Measurements from ENCODE around the gene NPHP4. TPM values are rescaled to one million over a fixed set of nuclear protein-coding genes. Genes with fewer than 3 reads are reported as not detected.
A peak's percentile ranks its signal among the peaks of the same experiment; 100 is the strongest.

Gene NPHP4
- total and polyA plus RNA-seq, 5 donors from 2014 or later: 0.29 to 13.2 (median 0.80) TPM

- Mint-ChIP-seq H3K4me3 (no peak overlapping the region), H3K9me3 (peaks cover 0 to 2% (median 0%) of the 10 kb centered on the region in 7 donors), H3K27me3 (no peaks in the 10 kb centered on the region), H3K27ac (no peak overlapping the region), H3K36me3 (no peaks in the 10 kb centered on the region), H3K4me1 (no peaks in the 10 kb centered on the region)
- Histone ChIP-seq H3K4me3 (ENCODE audit: low read depth, low read length) (no peak overlapping the region), H3K27ac (ENCODE audit: insufficient read depth, low read length, poor library complexity, severe bottlenecking) (no peak overlapping the region), H3K36me3 (ENCODE audit: control insufficient read depth, insufficient read depth, low read length) (no peaks in the 10 kb centered on the region), H3K9me3 (ENCODE audit: control insufficient read depth in 2 of 2, low read length in 2 of 2) (no peaks in the 10 kb centered on the region), H3K27me3 (ENCODE audit: control insufficient read depth, insufficient read depth, low read length) (no peaks in the 10 kb centered on the region), H3K4me1 (ENCODE audit: control insufficient read depth, insufficient read depth, low read length, poor library complexity, severe bottlenecking) (no peaks in the 10 kb centered on the region)
- ATAC-seq (ENCODE audit: low read depth in 2 of 2): no peak
- DNase-seq: no peak
Observed at GRCh38 chr1:5840551-5841001, 151.6 kb downstream of the NPHP4 start.

GRCh38 chr1:5839881-5840550, 152.2 kb downstream of the NPHP4 start:
- Histone ChIP-seq H3K36me3 (ENCODE audit: control insufficient read depth, insufficient read depth, low read length) (no peaks in the 10 kb centered on the region), H3K9me3 (ENCODE audit: control insufficient read depth in 2 of 2, low read length in 2 of 2) (no peaks in the 10 kb centered on the region), H3K27ac (ENCODE audit: insufficient read depth, low read length, poor library complexity, severe bottlenecking) (no peak overlapping the region), H3K4me1 (ENCODE audit: control insufficient read depth, insufficient read depth, low read length, poor library complexity, severe bottlenecking) (no peaks in the 10 kb centered on the region), H3K27me3 (ENCODE audit: control insufficient read depth, insufficient read depth, low read length) (no peaks in the 10 kb centered on the region), H3K4me3 (ENCODE audit: low read depth, low read length) (no peak overlapping the region)
- Mint-ChIP-seq H3K4me3 (no peak overlapping the region), H3K4me1 (no peaks in the 10 kb centered on the region), H3K9me3 (peaks cover 0 to 2% (median 0%) of the 10 kb centered on the region in 7 donors), H3K36me3 (no peaks in the 10 kb centered on the region), H3K27ac (no peak overlapping the region), H3K27me3 (no peaks in the 10 kb centered on the region)
- no peak for ATAC-seq (ENCODE audit: low read depth in 2 of 2)
- DNase-seq: no peak

GRCh38 chr1:5839161-5839880, 152.9 kb downstream of the NPHP4 start:
- H3K9me3 ChIP-seq (ENCODE audit: control insufficient read depth in 2 of 2, low read length in 2 of 2): no peaks in the 10 kb centered on the region
- no peak overlapping the region for H3K27ac Mint-ChIP-seq
- H3K27me3 Mint-ChIP-seq: no peaks in the 10 kb centered on the region
- H3K4me3 ChIP-seq (ENCODE audit: low read depth, low read length): no peak overlapping the region
- H3K4me1 Mint-ChIP-seq: no peaks in the 10 kb centered on the region
- H3K4me3 Mint-ChIP-seq: no peak overlapping the region
- no peaks in the 10 kb centered on the region for H3K4me1 ChIP-seq (ENCODE audit: control insufficient read depth, insufficient read depth, low read length, poor library complexity, severe bottlenecking)
- H3K27me3 ChIP-seq (ENCODE audit: control insufficient read depth, insufficient read depth, low read length): no peaks in the 10 kb centered on the region
- ATAC-seq (ENCODE audit: low read depth in 2 of 2) (no peak), DNase-seq (no peak)
- no peaks in the 10 kb centered on the region for H3K36me3 ChIP-seq (ENCODE audit: control insufficient read depth, insufficient read depth, low read length)
- H3K9me3 Mint-ChIP-seq: peaks cover 0 to 2% (median 0%) of the 10 kb centered on the region in 7 donors
- H3K27ac ChIP-seq (ENCODE audit: insufficient read depth, low read length, poor library complexity, severe bottlenecking): no peak overlapping the region
- no peaks in the 10 kb centered on the region for H3K36me3 Mint-ChIP-seq

GRCh38 chr1:5837976-5838653, 154.1 kb downstream of the NPHP4 start:
- no peak overlapping the region for H3K4me3 Mint-ChIP-seq
- H3K36me3 Mint-ChIP-seq: no peaks in the 10 kb centered on the region
- H3K4me1 Mint-ChIP-seq: no peaks in the 10 kb centered on the region
- no peaks in the 10 kb centered on the region for H3K36me3 ChIP-seq (ENCODE audit: control insufficient read depth, insufficient read depth, low read length)
- no peak overlapping the region for H3K27ac Mint-ChIP-seq
- no peak overlapping the region for H3K4me3 ChIP-seq (ENCODE audit: low read depth, low read length)
- no peaks in the 10 kb centered on the region for H3K9me3 ChIP-seq (ENCODE audit: control insufficient read depth in 2 of 2, low read length in 2 of 2)
- H3K9me3 Mint-ChIP-seq: peaks cover 0 to 2% (median 0%) of the 10 kb centered on the region in 7 donors
- DNase-seq (no peak), ATAC-seq (ENCODE audit: low read depth in 2 of 2) (no peak)
- no peaks in the 10 kb centered on the region for H3K27me3 ChIP-seq (ENCODE audit: control insufficient read depth, insufficient read depth, low read length)
- no peaks in the 10 kb centered on the region for H3K4me1 ChIP-seq (ENCODE audit: control insufficient read depth, insufficient read depth, low read length, poor library complexity, severe bottlenecking)
- no peak overlapping the region for H3K27ac ChIP-seq (ENCODE audit: insufficient read depth, low read length, poor library complexity, severe bottlenecking)
- no peaks in the 10 kb centered on the region for H3K27me3 Mint-ChIP-seq

GRCh38 chr1:5836776-5837440, 155.3 kb downstream of the NPHP4 start:
- Histone ChIP-seq H3K4me1 (ENCODE audit: control insufficient read depth, insufficient read depth, low read length, poor library complexity, severe bottlenecking) (no peaks in the 10 kb centered on the region), H3K9me3 (ENCODE audit: control insufficient read depth in 2 of 2, low read length in 2 of 2) (no peaks in the 10 kb centered on the region), H3K4me3 (ENCODE audit: low read depth, low read length) (no peak overlapping the region), H3K27me3 (ENCODE audit: control insufficient read depth, insufficient read depth, low read length) (no peaks in the 10 kb centered on the region), H3K36me3 (ENCODE audit: control insufficient read depth, insufficient read depth, low read length) (no peaks in the 10 kb centered on the region), H3K27ac (ENCODE audit: insufficient read depth, low read length, poor library complexity, severe bottlenecking) (no peak overlapping the region)
- Mint-ChIP-seq H3K27ac (peak overlapping the region in 1 of 3 donors; percentile 11), H3K4me3 (no peak overlapping the region), H3K4me1 (no peaks in the 10 kb centered on the region), H3K36me3 (no peaks in the 10 kb centered on the region), H3K27me3 (no peaks in the 10 kb centered on the region), H3K9me3 (peaks cover 0 to 2% (median 0%) of the 10 kb centered on the region in 7 donors)
- DNase-seq: no peak
- no peak for ATAC-seq (ENCODE audit: low read depth in 2 of 2)

GRCh38 chr1:5835179-5835562, 157.1 kb downstream of the NPHP4 start:
- no peaks in the 10 kb centered on the region for H3K27me3 Mint-ChIP-seq
- no peak overlapping the region for H3K4me3 Mint-ChIP-seq
- H3K4me1 ChIP-seq (ENCODE audit: control insufficient read depth, insufficient read depth, low read length, poor library complexity, severe bottlenecking): no peaks in the 10 kb centered on the region
- no peaks in the 10 kb centered on the region for H3K27me3 ChIP-seq (ENCODE audit: control insufficient read depth, insufficient read depth, low read length)
- no peaks in the 10 kb centered on the region for H3K9me3 ChIP-seq (ENCODE audit: control insufficient read depth in 2 of 2, low read length in 2 of 2)
- H3K36me3 Mint-ChIP-seq: no peaks in the 10 kb centered on the region
- H3K4me3 ChIP-seq (ENCODE audit: low read depth, low read length): no peak overlapping the region
- no peak for DNase-seq
- H3K4me1 Mint-ChIP-seq: no peaks in the 10 kb centered on the region
- no peaks in the 10 kb centered on the region for H3K36me3 ChIP-seq (ENCODE audit: control insufficient read depth, insufficient read depth, low read length)
- ATAC-seq (ENCODE audit: low read depth in 2 of 2): no peak
- H3K27ac Mint-ChIP-seq: no peak overlapping the region
- H3K27ac ChIP-seq (ENCODE audit: insufficient read depth, low read length, poor library complexity, severe bottlenecking): no peak overlapping the region
- peaks cover 0 to 2% (median 0%) of the 10 kb centered on the region in 7 donors for H3K9me3 Mint-ChIP-seq

- no peak for DNase-seq
- no peaks in the 10 kb centered on the region for H3K4me1 Mint-ChIP-seq
Observed at GRCh38 chr1:5834477-5835178, 157.6 kb downstream of the NPHP4 start.

More at GRCh38 chr1:5834477-5835178, 157.6 kb downstream of the NPHP4 start:
- no peak for ATAC-seq (ENCODE audit: low read depth in 2 of 2)
- Histone ChIP-seq H3K36me3 (ENCODE audit: control insufficient read depth, insufficient read depth, low read length) (no peaks in the 10 kb centered on the region), H3K9me3 (ENCODE audit: control insufficient read depth in 2 of 2, low read length in 2 of 2) (no peaks in the 10 kb centered on the region), H3K4me3 (ENCODE audit: low read depth, low read length) (no peak overlapping the region), H3K27me3 (ENCODE audit: control insufficient read depth, insufficient read depth, low read length) (no peaks in the 10 kb centered on the region), H3K27ac (ENCODE audit: insufficient read depth, low read length, poor library complexity, severe bottlenecking) (no peak overlapping the region), H3K4me1 (ENCODE audit: control insufficient read depth, insufficient read depth, low read length, poor library complexity, severe bottlenecking) (no peaks in the 10 kb centered on the region)
- Mint-ChIP-seq H3K9me3 (peaks cover 0 to 2% (median 0%) of the 10 kb centered on the region in 7 donors), H3K4me3 (no peak overlapping the region), H3K36me3 (no peaks in the 10 kb centered on the region), H3K27ac (no peak overlapping the region), H3K27me3 (no peaks in the 10 kb centered on the region)
